Stimulated activated CD8-positive, alpha-beta memory T cell treated with anti-CD3 and anti-CD28 coated beads, Interleukin-15, amount 100 ng/mL, for 48 hours (primary cell): Measurements from ENCODE around the gene BGN.
A peak's percentile ranks its signal among the peaks of the same experiment; 100 is the strongest.

Source experiments
- DNase-seq, 2 donors: peaks; one replicate each; pipeline ENCODE4 v3.0.0-alpha.2; 2020; ENCODE audit warnings: low read depth in 2 of 2

Gene BGN

GRCh38 chrX:153460826-153461225 lies 34.0 kb upstream of the BGN start:
- peak in 1 of 2 donors; percentile 17 for DNase-seq

- DNase-seq: no peak
Measured at GRCh38 chrX:153462291-153462690, 32.5 kb upstream of the BGN start.

- DNase-seq: no peak
Measured at GRCh38 chrX:153463031-153463430, 31.7 kb upstream of the BGN start.

GRCh38 chrX:153463556-153463955 lies 31.2 kb upstream of the BGN start:
- no peak for DNase-seq

- DNase-seq: no peak
Measured at GRCh38 chrX:153464116-153464515, 30.7 kb upstream of the BGN start.

GRCh38 chrX:153465691-153466380 lies 28.9 kb upstream of the BGN start:
- DNase-seq: no peak

GRCh38 chrX:153468008-153468580 lies 26.7 kb upstream of the BGN start:
- DNase-seq: no peak

GRCh38 chrX:153469811-153470410 lies 24.9 kb upstream of the BGN start:
- DNase-seq: peak in 1 of 2 donors; percentile 27

- peak; percentile 73 to 75 for DNase-seq
Measured at GRCh38 chrX:153470411-153471363, 24.1 kb upstream of the BGN start, which contains the start of gene HAUS7. TSS of gene HAUS7 (minus strand) at chrX:153470576. CDS start at chrX:153470557, 19 bp downstream.

GRCh38 chrX:153471663-153472280 lies 23.0 kb upstream of the BGN start:
- no peak for DNase-seq

GRCh38 chrX:153473126-153473525 lies 21.7 kb upstream of the BGN start:
- DNase-seq: no peak

- DNase-seq: no peak
Measured at GRCh38 chrX:153474266-153474665, 20.5 kb upstream of the BGN start.

- peak in 1 of 2 donors; percentile 10 for DNase-seq
Measured at GRCh38 chrX:153474718-153475117, 20.1 kb upstream of the BGN start.

GRCh38 chrX:153475271-153475670 lies 19.5 kb upstream of the BGN start:
- no peak for DNase-seq

- DNase-seq: no peak
Measured at GRCh38 chrX:153475751-153476281, 19.0 kb upstream of the BGN start.

GRCh38 chrX:153476666-153477363 lies 18.0 kb upstream of the BGN start:
- no peak for DNase-seq

GRCh38 chrX:153477364-153477857 lies 17.4 kb upstream of the BGN start:
- no peak for DNase-seq

- no peak for DNase-seq
Measured at GRCh38 chrX:153477901-153478300, 16.9 kb upstream of the BGN start.

GRCh38 chrX:153478746-153479145 lies 16.0 kb upstream of the BGN start:
- DNase-seq: no peak

- no peak for DNase-seq
Measured at GRCh38 chrX:153481043-153481442, 13.7 kb upstream of the BGN start.
